HG03108 (cell line): Measurements from ENCODE around the gene DPYD.

Experiments used
- ATAC-seq: cut with Tn5 transposase; IDR thresholded peaks from one replicate; pipeline ENCODE4 v1.9.1; 2021; ENCODE audit warnings: moderate library complexity; ENCODE audit not compliant: unreplicated experiment

The DPYD gene

DNA sequence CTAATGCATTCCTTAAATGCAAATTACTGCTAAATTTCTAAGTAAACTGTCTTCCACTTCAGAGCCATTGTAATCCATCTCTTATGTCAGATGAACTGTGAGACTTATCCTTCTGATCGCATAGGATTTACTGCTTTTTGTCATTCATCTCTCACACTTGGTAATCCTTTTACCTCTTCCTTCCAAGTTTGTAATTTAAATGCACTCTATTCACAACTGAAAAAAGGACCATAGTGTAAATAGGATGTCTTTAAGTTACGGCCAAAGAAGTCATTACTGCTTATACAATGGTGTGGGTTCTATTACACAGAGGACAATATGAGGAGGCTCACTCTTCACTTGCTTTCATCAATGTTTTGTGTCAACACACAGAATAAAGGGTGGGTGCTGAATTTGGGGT lies 806.0 kb downstream of the DPYD start:
- ATAC-seq = no peak

DNA sequence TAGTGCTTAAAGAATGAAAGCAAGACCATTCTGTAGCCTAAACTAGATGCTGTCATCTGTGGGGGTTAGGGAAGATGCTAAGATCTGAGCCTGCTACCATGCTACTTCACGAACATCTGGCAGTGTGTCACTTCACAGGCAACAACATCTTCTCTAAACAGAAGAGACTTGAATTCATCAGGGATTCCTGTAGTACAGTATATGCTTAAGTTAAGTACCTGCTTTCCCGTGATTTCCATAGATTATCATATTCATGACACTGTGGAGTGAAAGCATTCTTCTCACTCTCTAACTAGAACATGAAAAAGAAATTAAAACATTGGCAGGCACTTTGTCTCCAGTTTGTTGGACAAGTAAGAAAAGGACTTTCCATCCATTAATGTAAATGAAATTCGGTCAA lies 808.4 kb downstream of the DPYD start:
- no peak for ATAC-seq

- ATAC-seq = no peak
These were observed 812.7 kb downstream of the DPYD start for GRCh38 chr1:97108179-97108578.

DNA sequence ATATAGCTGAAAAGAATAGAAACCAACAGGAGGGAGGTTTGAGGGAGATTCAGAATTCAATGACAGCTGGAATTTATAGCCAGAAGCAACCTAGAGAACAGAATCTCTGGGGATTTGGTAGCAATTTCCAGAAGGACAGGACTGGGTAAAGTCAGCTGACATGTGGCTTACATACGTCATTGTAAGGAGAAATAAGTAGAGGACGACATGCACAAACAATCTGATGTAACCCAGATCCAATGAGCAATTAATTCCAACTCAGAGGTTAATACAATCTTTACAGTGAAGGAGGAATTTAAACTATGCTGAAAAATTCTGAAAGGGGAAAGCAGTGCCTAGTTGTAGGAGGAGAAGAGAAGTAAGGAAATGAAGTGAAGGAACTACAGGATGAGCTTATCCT lies 815.3 kb downstream of the DPYD start:
- ATAC-seq = no peak

DNA sequence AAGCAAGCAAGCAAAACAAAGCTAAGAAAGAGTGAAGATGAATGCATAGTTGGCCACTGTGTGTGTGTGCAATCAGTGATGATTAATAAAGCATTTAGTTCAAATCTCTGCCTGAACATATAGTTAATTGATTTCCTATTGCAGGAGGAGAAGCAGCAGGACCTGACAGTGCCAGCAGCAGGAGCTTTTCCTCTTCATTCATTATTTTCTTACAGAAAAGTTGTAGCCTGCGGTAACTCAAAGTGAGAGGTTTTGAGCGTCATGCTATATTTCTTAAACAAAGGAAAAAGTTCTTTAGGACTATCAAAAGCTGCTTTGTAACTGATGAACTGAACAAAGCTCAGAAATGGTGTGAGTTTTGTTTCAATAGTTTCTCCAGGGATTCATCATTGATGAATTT lies 819.3 kb downstream of the DPYD start:
- no peak for ATAC-seq

GRCh38 chr1:97097404-97097925 lies 823.4 kb downstream of the DPYD start:
- no peak for ATAC-seq

- no peak for ATAC-seq
These were observed 825.1 kb downstream of the DPYD start for GRCh38 chr1:97095764-97096163.

DNA sequence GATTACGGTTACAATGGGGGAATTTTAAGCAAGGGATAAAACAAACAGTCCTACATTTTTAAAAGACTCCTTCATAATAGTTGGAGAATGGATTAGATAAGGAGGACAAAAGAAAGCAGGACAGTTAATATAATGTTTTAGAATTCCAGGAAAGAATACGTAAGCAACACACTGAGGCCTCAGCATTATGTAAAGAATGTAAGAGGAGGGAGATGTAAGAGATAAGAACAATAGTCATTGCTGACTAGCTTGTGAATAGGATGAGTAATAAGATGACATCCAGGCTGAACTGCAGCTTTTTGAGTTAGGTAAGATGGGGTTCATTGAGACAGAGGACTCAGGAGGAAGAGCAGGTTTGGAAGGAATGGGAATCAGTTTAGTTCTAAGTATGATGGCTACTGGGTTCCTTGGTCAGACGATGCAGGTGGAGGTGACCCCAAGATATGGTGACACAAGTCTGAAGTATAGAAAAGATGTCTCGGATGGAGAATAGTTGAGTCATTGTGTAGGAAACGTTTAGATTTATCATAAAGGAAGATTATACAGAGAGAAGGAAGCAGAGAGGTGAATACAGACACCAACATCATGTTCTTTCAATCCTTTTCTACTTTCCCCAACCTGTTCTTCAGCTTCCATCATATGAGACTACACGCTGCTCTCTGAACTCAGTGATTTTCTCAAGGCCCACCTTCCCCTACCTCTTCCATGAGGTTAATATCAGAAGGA lies 826.4 kb downstream of the DPYD start:
- ATAC-seq = no peak

DNA sequence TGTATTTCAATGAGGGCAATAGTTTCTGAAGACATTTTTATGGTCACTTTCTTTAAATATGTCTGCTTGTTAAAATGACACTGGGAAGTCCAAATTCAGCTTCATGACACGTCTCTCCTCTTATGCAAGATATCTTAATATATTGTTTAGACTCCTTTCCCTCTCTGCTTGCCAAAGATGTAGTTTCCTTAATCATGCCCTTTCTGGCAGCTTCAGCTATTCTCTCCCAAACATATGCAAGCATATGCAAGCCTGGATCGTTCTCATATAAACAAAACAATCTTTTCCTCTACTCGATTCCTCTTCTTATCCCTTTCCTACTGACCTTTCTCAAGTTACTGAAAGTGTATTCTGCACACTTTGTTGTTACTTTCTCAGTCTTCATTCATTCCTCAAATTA lies 827.1 kb downstream of the DPYD start:
- no peak for ATAC-seq

- ATAC-seq = no peak
These were observed 828.0 kb downstream of the DPYD start for GRCh38 chr1:97092824-97093223.

DNA sequence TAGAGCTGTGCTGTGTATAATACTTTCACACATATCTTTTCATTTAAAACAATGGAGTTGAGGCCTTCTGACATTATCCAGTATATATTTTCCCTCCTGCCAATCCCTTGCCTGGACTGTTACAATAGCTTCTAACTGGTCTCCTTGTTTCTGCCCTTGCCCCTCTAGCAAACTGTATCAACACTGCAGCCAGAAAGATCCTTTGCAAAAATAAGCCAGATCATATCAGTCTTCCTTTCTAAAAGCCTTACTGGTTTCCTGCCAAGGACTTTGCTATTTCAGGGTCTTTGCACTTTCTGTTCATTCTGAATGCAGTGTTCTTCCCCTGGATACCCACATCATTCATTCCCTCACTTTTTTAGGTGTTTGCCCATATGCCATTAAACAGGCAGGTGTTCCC lies 829.2 kb downstream of the DPYD start:
- ATAC-seq = no peak

DNA sequence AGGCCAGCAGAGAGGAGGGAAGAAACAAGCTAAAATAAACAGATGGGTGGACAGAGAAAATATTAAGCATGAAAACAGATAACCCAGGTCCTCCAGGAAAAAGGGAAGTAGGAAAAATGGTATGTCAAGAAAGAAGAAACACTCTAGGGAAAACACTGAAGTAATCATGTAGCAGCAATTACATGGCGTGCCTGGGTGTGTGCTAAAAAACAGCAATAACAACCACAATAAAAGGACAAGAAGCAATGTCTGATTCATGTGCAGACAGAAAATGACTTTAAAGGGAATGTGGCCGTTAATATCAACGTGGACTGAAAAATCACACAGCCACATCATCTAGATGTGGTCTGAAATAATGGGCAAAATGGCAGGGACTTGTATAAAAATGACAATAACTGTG lies 829.6 kb downstream of the DPYD start:
- ATAC-seq = no peak

GRCh38 chr1:97090725-97091124 lies 830.1 kb downstream of the DPYD start:
- ATAC-seq = no peak

DNA sequence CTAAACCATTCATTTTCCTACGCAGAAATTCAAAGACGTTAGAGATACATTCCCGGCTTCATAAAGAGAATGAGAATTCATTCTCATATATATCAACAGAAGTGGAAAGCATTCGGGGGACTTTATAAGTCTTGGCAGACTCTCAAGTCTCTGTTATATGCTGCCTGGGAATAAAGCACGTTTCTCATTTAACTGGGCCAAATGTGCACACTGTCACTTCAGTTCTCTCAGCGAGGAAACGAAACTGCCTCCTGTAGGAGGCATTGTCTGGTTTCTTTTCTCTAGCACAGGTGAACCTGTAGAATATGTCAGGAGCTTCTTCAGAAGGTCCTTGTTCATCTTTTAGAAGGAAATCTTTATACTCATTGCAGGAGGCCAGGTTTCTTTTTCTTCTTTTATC lies 831.7 kb downstream of the DPYD start:
- no peak for ATAC-seq

DNA sequence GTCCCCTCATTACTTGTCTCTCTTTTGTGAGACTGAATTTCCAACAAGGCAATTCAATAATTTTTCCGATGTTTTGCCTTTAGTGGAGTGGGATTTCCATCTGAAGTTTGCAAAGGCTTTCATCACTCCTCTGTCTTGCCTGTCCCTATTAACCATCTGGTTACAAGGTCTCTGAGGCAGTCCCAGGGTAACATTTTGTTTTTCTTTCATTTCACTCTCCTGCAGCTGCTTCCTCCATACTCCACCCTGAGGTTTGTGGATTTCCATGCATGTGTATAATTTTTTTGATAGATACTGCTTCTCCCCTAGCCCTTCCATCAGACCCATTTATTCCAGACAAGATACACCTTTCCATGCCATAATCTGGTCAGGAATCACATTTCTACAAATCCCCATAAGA lies 832.4 kb downstream of the DPYD start:
- no peak for ATAC-seq

GRCh38 chr1:97084546-97084945 lies 836.3 kb downstream of the DPYD start:
- ATAC-seq = no peak

GRCh38 chr1:97082160-97082848 lies 838.5 kb downstream of the DPYD start:
- ATAC-seq = no peak

DNA sequence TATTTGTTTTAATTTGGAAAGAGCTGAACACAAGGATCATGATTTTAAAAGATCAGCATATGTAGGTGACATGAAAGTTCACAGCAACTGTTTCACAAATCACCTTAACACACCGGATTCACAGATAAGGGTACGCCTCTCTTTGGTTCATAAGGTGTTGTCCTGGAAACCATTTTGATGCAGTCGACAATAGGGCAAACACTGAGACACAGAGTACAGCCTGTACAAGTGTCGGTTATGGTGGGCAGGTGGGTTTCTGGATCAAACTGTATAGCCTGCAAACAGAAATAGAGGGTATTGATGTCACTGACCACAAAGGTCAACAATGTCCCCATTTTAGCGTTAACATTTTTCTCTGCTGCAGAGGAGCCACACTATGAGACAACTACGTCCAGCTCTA lies 842.0 kb downstream of the DPYD start:
- ATAC-seq = no peak

GRCh38 chr1:97077221-97077620 lies 843.6 kb downstream of the DPYD start:
- ATAC-seq = no peak

DNA sequence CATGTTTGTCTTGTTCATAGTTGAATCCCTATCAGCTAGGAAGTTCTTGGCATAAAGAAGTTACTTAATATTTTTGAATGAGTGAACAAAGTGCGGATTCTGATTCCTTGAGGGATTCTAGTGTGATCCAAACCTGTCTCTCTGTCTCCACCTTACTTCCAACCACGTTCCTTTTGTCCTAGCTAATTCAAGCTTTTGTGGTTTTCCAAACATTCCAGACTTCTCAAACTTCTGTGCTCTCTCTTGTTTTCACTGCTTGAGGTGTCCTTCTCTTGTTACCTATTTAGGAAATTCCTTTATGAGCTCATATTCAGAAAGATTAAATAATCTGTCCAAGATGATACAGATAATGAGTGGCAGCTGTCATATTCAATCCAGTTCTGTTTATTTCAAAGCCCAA lies 846.1 kb downstream of the DPYD start:
- ATAC-seq = no peak

- ATAC-seq = no peak
These were observed 846.9 kb downstream of the DPYD start for GRCh38 chr1:97073936-97074335.

GRCh38 chr1:97073169-97073568 lies 847.7 kb downstream of the DPYD start:
- ATAC-seq = no peak

- no peak for ATAC-seq
These were observed 849.7 kb downstream of the DPYD start for GRCh38 chr1:97071173-97071572.
